ENCODE measurements around the gene TIMELESS. TPM values are rescaled to one million over a fixed set of nuclear protein-coding genes. Genes with fewer than 3 reads are reported as not detected.

Gene TIMELESS
- total and polyA plus RNA-seq, 4 donors: 5.1 to 17.6 (median 10.3) TPM

DNA sequence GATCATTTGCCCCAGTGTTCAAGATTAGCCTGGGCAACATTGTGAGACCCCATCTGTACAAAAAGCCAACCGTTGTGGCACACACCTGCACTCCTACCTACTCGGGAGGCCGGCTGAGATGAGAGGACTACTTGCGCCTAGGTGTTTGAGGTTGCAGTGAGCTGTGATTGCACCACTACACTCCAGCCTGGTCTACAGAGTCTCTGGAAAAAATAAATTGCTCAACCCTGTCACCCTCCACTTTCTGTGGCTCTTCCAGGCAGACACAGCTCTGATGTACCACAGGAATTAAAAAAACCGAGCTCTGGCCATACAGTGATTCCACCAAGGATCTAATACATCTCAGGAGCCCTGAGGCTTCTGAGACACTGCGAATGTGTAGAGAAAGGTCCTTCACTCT lies 14.4 kb downstream of the TIMELESS start:
- 94% methylated on average over 6 of the region's 6 CpGs for WGBS
- Histone ChIP-seq H3K27ac (ENCODE audit: low read depth in 1 of 2, low read length in 2 of 2) (no peak overlapping the region), H3K4me1 (ENCODE audit: control insufficient read depth in 4 of 4, insufficient read depth in 4 of 4, low read length in 3 of 4) (no peaks in the 10 kb centered on the region), H3K36me3 (ENCODE audit: control insufficient read depth in 4 of 4, insufficient read depth in 3 of 4, low read depth in 1 of 4, low read length in 3 of 4) (peaks cover 2 to 24% (median 4%) of the 10 kb centered on the region in 4 donors), H3K9me3 (ENCODE audit: control insufficient read depth in 4 of 4, low read length in 3 of 4) (no peaks in the 10 kb centered on the region), H3K4me3 (ENCODE audit: low read depth in 1 of 3, low read length in 3 of 3) (no peak overlapping the region), H3K9ac (ENCODE audit: low read depth in 1 of 2, low read length in 2 of 2) (no peak overlapping the region), H3K27me3 (ENCODE audit: control insufficient read depth in 4 of 4, insufficient read depth in 4 of 4, low read length in 3 of 4) (no peaks in the 10 kb centered on the region)
- TF ChIP-seq, protein P1, sequence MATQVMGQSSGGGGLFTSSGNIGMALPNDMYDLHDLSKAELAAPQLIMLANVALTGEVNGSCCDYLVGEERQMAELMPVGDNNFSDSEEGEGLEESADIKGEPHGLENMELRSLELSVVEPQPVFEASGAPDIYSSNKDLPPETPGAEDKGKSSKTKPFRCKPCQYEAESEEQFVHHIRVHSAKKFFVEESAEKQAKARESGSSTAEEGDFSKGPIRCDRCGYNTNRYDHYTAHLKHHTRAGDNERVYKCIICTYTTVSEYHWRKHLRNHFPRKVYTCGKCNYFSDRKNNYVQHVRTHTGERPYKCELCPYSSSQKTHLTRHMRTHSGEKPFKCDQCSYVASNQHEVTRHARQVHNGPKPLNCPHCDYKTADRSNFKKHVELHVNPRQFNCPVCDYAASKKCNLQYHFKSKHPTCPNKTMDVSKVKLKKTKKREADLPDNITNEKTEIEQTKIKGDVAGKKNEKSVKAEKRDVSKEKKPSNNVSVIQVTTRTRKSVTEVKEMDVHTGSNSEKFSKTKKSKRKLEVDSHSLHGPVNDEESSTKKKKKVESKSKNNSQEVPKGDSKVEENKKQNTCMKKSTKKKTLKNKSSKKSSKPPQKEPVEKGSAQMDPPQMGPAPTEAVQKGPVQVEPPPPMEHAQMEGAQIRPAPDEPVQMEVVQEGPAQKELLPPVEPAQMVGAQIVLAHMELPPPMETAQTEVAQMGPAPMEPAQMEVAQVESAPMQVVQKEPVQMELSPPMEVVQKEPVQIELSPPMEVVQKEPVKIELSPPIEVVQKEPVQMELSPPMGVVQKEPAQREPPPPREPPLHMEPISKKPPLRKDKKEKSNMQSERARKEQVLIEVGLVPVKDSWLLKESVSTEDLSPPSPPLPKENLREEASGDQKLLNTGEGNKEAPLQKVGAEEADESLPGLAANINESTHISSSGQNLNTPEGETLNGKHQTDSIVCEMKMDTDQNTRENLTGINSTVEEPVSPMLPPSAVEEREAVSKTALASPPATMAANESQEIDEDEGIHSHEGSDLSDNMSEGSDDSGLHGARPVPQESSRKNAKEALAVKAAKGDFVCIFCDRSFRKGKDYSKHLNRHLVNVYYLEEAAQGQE (IDR thresholded peaks at IDR 0.05): no peak
- TF ChIP-seq TAF1 (conservative IDR thresholded peaks at IDR 0.05): no peak
- no peak for TF ChIP-seq JUND (IDR thresholded peaks at IDR 0.05)
- TF ChIP-seq NR2F2 (IDR thresholded peaks at IDR 0.05): no peak
- no peak for TF ChIP-seq HNF4A (conservative IDR thresholded peaks at IDR 0.05)
- no peak for TF ChIP-seq FOXA2 (IDR thresholded peaks at IDR 0.05)
- TF ChIP-seq, protein P2, sequence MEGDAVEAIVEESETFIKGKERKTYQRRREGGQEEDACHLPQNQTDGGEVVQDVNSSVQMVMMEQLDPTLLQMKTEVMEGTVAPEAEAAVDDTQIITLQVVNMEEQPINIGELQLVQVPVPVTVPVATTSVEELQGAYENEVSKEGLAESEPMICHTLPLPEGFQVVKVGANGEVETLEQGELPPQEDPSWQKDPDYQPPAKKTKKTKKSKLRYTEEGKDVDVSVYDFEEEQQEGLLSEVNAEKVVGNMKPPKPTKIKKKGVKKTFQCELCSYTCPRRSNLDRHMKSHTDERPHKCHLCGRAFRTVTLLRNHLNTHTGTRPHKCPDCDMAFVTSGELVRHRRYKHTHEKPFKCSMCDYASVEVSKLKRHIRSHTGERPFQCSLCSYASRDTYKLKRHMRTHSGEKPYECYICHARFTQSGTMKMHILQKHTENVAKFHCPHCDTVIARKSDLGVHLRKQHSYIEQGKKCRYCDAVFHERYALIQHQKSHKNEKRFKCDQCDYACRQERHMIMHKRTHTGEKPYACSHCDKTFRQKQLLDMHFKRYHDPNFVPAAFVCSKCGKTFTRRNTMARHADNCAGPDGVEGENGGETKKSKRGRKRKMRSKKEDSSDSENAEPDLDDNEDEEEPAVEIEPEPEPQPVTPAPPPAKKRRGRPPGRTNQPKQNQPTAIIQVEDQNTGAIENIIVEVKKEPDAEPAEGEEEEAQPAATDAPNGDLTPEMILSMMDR (IDR thresholded peaks at IDR 0.05; ENCODE audit: low read depth, low read length, missing input control): no peak
- TF ChIP-seq RXRA (IDR thresholded peaks at IDR 0.05): no peak
- TF ChIP-seq FOXA1 (IDR thresholded peaks at IDR 0.05): no peak
- TF ChIP-seq, protein P3, sequence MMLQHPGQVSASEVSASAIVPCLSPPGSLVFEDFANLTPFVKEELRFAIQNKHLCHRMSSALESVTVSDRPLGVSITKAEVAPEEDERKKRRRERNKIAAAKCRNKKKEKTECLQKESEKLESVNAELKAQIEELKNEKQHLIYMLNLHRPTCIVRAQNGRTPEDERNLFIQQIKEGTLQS (IDR thresholded peaks at IDR 0.05): no peak
- TF ChIP-seq, protein P4, sequence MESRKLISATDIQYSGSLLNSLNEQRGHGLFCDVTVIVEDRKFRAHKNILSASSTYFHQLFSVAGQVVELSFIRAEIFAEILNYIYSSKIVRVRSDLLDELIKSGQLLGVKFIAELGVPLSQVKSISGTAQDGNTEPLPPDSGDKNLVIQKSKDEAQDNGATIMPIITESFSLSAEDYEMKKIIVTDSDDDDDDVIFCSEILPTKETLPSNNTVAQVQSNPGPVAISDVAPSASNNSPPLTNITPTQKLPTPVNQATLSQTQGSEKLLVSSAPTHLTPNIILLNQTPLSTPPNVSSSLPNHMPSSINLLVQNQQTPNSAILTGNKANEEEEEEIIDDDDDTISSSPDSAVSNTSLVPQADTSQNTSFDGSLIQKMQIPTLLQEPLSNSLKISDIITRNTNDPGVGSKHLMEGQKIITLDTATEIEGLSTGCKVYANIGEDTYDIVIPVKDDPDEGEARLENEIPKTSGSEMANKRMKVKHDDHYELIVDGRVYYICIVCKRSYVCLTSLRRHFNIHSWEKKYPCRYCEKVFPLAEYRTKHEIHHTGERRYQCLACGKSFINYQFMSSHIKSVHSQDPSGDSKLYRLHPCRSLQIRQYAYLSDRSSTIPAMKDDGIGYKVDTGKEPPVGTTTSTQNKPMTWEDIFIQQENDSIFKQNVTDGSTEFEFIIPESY (IDR thresholded peaks at IDR 0.05): no peak
- no peak for TF ChIP-seq SP1 (IDR thresholded peaks at IDR 0.05)
- TF ChIP-seq EGR1 (IDR thresholded peaks at IDR 0.05; ENCODE audit: low read depth in 2 of 2): no peak
- DNase-seq (ENCODE audit: low spot score): no peak

DNA sequence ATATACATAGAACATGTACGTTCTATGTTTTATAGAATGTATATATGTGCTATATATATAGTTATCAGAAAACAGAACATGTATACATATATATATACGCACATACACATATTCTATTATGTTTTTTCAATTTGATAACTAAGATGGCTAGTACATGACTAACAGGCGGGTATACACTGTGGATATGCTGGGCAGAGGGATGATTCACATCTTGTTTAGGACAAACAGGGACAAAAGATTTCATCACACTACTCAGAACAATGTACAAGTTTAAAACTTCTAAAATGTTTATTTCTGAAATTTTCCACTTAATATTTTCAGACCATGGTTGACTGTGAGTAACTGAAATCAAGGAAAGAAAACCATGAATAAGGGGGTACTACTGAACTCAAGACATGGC lies 17.4 kb downstream of the TIMELESS start:
- DNase-seq (ENCODE audit: low spot score): no peak
- Histone ChIP-seq H3K27ac (ENCODE audit: low read depth in 1 of 2, low read length in 2 of 2) (no peak overlapping the region), H3K36me3 (ENCODE audit: control insufficient read depth in 4 of 4, insufficient read depth in 3 of 4, low read depth in 1 of 4, low read length in 3 of 4) (peaks cover 5 to 31% (median 10%) of the 10 kb centered on the region in 4 donors), H3K9me3 (ENCODE audit: control insufficient read depth in 4 of 4, low read length in 3 of 4) (no peaks in the 10 kb centered on the region), H3K27me3 (ENCODE audit: control insufficient read depth in 4 of 4, insufficient read depth in 4 of 4, low read length in 3 of 4) (no peaks in the 10 kb centered on the region), H3K4me1 (ENCODE audit: control insufficient read depth in 4 of 4, insufficient read depth in 4 of 4, low read length in 3 of 4) (no peaks in the 10 kb centered on the region), H3K4me3 (ENCODE audit: low read depth in 1 of 3, low read length in 3 of 3) (no peak overlapping the region), H3K9ac (ENCODE audit: low read depth in 1 of 2, low read length in 2 of 2) (no peak overlapping the region)
- no peak for TF ChIP-seq FOXA2 (IDR thresholded peaks at IDR 0.05)
- TF ChIP-seq, protein P5, sequence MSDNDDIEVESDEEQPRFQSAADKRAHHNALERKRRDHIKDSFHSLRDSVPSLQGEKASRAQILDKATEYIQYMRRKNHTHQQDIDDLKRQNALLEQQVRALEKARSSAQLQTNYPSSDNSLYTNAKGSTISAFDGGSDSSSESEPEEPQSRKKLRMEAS (IDR thresholded peaks at IDR 0.05): no peak
- TF ChIP-seq, protein P2 (IDR thresholded peaks at IDR 0.05; ENCODE audit: low read depth, low read length, missing input control): no peak
- TF ChIP-seq, protein P4 (IDR thresholded peaks at IDR 0.05): no peak
- no peak for TF ChIP-seq HNF4G (IDR thresholded peaks at IDR 0.05)
- no peak for TF ChIP-seq TAF1 (conservative IDR thresholded peaks at IDR 0.05)
- TF ChIP-seq NR2F2 (IDR thresholded peaks at IDR 0.05): no peak
- no peak for TF ChIP-seq SP1 (IDR thresholded peaks at IDR 0.05)
- TF ChIP-seq, protein P3 (IDR thresholded peaks at IDR 0.05): no peak
- TF ChIP-seq HNF4A (conservative IDR thresholded peaks at IDR 0.05): no peak
- no peak for TF ChIP-seq YY1 (IDR thresholded peaks at IDR 0.05)
- no peak for TF ChIP-seq EGR1 (IDR thresholded peaks at IDR 0.05; ENCODE audit: low read depth in 2 of 2)
- no peak for TF ChIP-seq GABPA (IDR thresholded peaks at IDR 0.05 in 1 of 2, conservative IDR thresholded peaks at IDR 0.05 in 1 of 2)
- 98% methylated on average over 3 of the region's 3 CpGs for WGBS

Data from liver (tissue), 9 donors.